Smooth muscle cell (in vitro differentiated cells): ENCODE measurements around the gene CNIH3. TPM values are rescaled to one million over a fixed set of nuclear protein-coding genes. Genes with fewer than 3 reads are reported as not detected.
A peak's percentile ranks its signal among the peaks of the same experiment; 100 is the strongest.

ENCODE experiments used
- DNase-seq: peaks from one replicate; lab custom pipeline; 2025; ENCODE audit not compliant: unreplicated experiment; lab: John Stamatoyannopoulos, UW
- H2AFZ ChIP-seq: fragments of 200-600 bp; sonication (generic); 2 replicates; pipeline ENCODE4 v1.6.0; 2016; ENCODE audit warnings: antibody characterized with exemption, low read depth, mild to moderate bottlenecking
- H3F3A ChIP-seq: fragments of 200-600 bp; sonication (generic); 2 replicates; pipeline ENCODE4 v1.6.0; 2017; ENCODE audit warnings: antibody characterized with exemption, low read depth
- H3K27ac ChIP-seq: fragments of 200-600 bp; sonication (generic); 2 replicates; pipeline ENCODE4 v1.5.1; 2016; ENCODE audit warnings: low read depth, mild to moderate bottlenecking
- H3K27me3 ChIP-seq: fragments of 200-600 bp; sonication (generic); 2 replicates; pipeline ENCODE4 v1.6.1; 2016; ENCODE audit warnings: low read depth, mild to moderate bottlenecking
- H3K36me3 ChIP-seq: fragments of 200-600 bp; sonication (generic); 2 replicates; pipeline ENCODE4 v1.5.1; 2016; ENCODE audit warnings: low read depth
- H3K4me1 ChIP-seq: fragments of 200-600 bp; sonication (generic); 2 replicates; pipeline ENCODE4 v1.5.1; 2016; ENCODE audit warnings: low read depth
- H3K4me2 ChIP-seq: fragments of 200-600 bp; sonication (generic); 2 replicates; pipeline ENCODE4 v1.6.0; 2016; ENCODE audit warnings: mild to moderate bottlenecking
- H3K4me3 ChIP-seq: fragments of 200-600 bp; sonication (generic); 2 replicates; pipeline ENCODE4 v1.5.1; 2016; ENCODE audit warnings: mild to moderate bottlenecking
- H3K79me2 ChIP-seq: fragments of 200-600 bp; sonication (generic); 2 replicates; pipeline ENCODE4 v1.6.0; 2016; ENCODE audit warnings: low read depth, mild to moderate bottlenecking
- H3K9ac ChIP-seq: fragments of 200-600 bp; sonication (generic); 2 replicates; pipeline ENCODE4 v1.6.0; 2016; ENCODE audit warnings: low read depth
- H3K9me3 ChIP-seq: fragments of 200-600 bp; sonication (generic); replicated peaks from 2 replicates; pipeline ENCODE4 v1.5.1; 2016; ENCODE audit warnings: low read depth
- H4K20me1 ChIP-seq: fragments of 200-600 bp; sonication (generic); 2 replicates; pipeline ENCODE4 v1.6.0; 2016; ENCODE audit warnings: low read depth
- WGBS: methylation state at CpG from one replicate; pipeline ENCODE4 v1.1.7; 2016; ENCODE audit warnings: low lambda C conversion rate; 5-methylcytosine and 5-hydroxymethylcytosine counted together
- polyA plus RNA-seq: library from polyadenylated mRNA; unstranded; fragments of >200 nt; fragmentation: Nextera tagmentation; extraction: Ambion mirVana; gene quantifications from 2 replicates; pipeline ENCODE4 v1.2.1, GENCODE V29; 2016
- total RNA-seq: library from RNA; depleted of rRNA; stranded (reverse); fragments of >200 nt; gene quantifications from 2 replicates; pipeline ENCODE4 v1.2.3, GENCODE V29; 2014
- TF ChIP-seq, protein P1 (sequence below): fragments of 200-600 bp; sonication (generic); IDR thresholded peaks from 2 replicates; pipeline ENCODE4 v1.5.1; 2017; ENCODE audit warnings: borderline replicate concordance, mild to moderate bottlenecking, antibody characterized with exemption; ENCODE audit not compliant: insufficient read depth, poor library complexity, severe bottlenecking

Gene CNIH3
- total and polyA plus RNA-seq, 2 experiments from 2014 or later = 6.6 to 8.0 TPM

DNA sequence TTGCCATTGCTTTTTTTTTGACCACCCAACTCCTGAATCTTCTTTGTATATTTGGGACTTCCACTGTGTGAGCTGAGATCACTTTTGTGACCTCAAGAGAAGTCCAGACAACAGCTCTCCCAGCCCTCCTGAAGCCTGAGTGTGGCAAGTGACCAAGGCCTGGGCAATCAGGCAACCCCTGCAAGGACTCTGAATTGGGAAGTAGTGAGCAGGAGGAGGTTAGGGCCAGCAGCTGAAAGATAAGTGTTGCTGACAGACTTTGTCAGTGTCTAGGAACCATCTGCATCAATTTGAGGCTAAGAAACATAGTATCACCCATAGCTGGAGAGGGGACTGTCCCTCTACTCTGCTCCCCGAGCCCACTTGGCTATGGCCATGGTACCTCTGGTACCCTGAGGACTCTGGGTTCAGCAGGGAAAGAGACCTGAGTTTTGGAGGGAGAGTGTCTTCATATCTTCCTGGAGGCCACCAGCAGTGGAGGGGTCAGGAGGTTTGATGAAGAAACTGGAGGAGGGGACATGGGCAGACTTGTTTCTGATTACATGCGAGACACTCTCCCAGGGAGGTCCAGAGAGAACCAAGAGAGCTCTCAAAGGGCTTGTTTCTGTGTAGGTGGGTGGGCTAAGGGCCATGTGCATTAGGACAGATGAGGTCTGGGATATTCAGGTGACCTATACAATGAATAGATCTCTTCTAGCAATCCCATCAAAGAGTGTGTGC is 166.3 kb downstream of the CNIH3 start:
- H3K79me2 ChIP-seq = no peaks in the 10 kb centered on the region
- TF ChIP-seq, protein P1, sequence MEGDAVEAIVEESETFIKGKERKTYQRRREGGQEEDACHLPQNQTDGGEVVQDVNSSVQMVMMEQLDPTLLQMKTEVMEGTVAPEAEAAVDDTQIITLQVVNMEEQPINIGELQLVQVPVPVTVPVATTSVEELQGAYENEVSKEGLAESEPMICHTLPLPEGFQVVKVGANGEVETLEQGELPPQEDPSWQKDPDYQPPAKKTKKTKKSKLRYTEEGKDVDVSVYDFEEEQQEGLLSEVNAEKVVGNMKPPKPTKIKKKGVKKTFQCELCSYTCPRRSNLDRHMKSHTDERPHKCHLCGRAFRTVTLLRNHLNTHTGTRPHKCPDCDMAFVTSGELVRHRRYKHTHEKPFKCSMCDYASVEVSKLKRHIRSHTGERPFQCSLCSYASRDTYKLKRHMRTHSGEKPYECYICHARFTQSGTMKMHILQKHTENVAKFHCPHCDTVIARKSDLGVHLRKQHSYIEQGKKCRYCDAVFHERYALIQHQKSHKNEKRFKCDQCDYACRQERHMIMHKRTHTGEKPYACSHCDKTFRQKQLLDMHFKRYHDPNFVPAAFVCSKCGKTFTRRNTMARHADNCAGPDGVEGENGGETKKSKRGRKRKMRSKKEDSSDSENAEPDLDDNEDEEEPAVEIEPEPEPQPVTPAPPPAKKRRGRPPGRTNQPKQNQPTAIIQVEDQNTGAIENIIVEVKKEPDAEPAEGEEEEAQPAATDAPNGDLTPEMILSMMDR = no peak
- H4K20me1 ChIP-seq = no peaks in the 10 kb centered on the region
- 100% methylated on average over 2 of the region's 2 CpGs for WGBS
- no peak overlapping the region for H3K9ac ChIP-seq
- no peaks in the 10 kb centered on the region for H3K36me3 ChIP-seq
- no peak overlapping the region for H3K4me3 ChIP-seq
- H3K4me1 ChIP-seq = no peaks in the 10 kb centered on the region
- no peak for DNase-seq
- H3F3A ChIP-seq = peaks cover 7% of the 10 kb centered on the region
- H3K9me3 ChIP-seq = no peaks in the 10 kb centered on the region
- no peaks in the 10 kb centered on the region for H3K27me3 ChIP-seq
- H3K4me2 ChIP-seq = no peak overlapping the region
- H2AFZ ChIP-seq = no peak overlapping the region
- H3K27ac ChIP-seq = no peak overlapping the region

DNA sequence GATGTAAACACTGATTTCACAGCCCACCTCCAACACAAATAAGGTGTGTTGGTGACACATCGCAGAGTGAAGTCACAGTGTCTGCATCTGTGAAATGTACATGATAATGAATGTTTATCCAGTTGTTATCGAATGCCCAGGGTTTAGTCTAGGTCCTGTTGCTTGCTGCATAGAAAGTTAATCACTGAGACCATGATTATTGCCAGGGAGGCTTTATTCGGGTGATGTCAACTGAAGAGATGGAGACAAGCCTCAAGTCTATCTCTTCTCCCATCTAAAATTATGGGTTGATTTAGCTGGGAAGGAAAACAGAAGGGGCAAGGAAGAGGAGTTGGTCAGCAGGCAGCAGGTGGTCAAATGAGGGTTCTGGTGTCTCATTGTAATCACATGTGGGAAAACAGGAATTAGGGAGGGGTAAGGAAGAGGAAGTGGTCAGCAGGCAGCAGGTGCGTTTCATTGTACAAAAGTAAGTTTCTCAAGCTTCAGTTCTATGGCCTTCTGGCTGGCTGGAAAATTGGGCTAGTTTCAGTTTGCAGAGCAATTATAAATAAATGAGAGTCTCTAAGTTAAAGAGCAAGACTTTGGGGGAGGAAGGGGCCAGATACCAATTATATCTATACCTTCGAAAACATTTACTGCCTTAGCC is 167.0 kb downstream of the CNIH3 start:
- no peaks in the 10 kb centered on the region for H3K36me3 ChIP-seq
- H3K27me3 ChIP-seq = no peaks in the 10 kb centered on the region
- H3K27ac ChIP-seq = peak overlapping the region; percentile 67
- TF ChIP-seq, protein P1 = no peak
- no peak overlapping the region for H2AFZ ChIP-seq
- no peak overlapping the region for H3K9ac ChIP-seq
- H3F3A ChIP-seq = peaks cover 7% of the 10 kb centered on the region
- no peak overlapping the region for H3K4me2 ChIP-seq
- 90% methylated on average over 5 of the region's 5 CpGs for WGBS
- no peak overlapping the region for H3K4me3 ChIP-seq
- H3K4me1 ChIP-seq = no peaks in the 10 kb centered on the region
- H3K79me2 ChIP-seq = no peaks in the 10 kb centered on the region
- no peak for DNase-seq
- H3K9me3 ChIP-seq = no peaks in the 10 kb centered on the region
- H4K20me1 ChIP-seq = no peaks in the 10 kb centered on the region

DNA sequence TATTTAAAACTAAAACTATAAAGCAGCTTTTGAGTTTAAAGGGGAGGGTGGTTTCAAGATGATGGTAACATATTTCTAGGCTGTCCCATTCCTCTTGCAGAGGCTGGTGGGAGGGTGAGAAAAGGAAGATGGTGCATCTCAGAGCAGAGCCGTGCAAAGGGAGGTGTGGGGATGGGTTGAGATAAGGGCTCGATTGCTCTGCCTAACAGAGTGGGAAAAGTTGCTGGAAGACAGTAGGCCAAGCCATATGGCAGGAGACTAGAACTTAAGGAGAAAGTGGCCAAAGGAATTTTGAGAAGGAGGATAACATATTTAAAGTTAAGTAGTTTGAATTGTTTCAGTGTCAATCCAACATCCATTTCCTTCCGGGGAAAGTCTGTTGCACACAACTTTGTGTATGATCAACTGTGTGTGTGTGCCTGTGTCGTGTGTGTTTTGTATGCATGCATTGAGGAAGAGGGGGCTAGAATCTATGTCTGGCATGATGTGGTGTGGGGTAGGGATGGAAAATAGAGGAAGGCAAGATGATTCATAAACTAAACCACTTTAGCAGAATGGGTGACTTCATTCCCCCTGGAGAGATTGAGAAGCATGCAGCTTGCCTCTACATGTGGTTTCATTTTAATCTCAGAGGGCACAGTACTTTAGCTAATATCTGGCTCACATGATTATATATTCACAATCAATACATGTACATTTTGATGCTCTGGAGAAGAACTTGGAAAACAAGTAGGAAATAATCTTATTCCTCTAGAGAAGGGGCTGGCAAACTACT is 168.3 kb downstream of the CNIH3 start:
- no peaks in the 10 kb centered on the region for H4K20me1 ChIP-seq
- H3K4me3 ChIP-seq = no peak overlapping the region
- no peaks in the 10 kb centered on the region for H3K9me3 ChIP-seq
- 57% methylated on average over 4 of the region's 4 CpGs for WGBS
- DNase-seq = no peak
- H3K4me1 ChIP-seq = no peaks in the 10 kb centered on the region
- H3K4me2 ChIP-seq = peak overlapping the region; percentile 64
- H3K36me3 ChIP-seq = no peaks in the 10 kb centered on the region
- peaks cover 7% of the 10 kb centered on the region for H3F3A ChIP-seq
- no peaks in the 10 kb centered on the region for H3K27me3 ChIP-seq
- peak overlapping the region; percentile 67 for H3K27ac ChIP-seq
- TF ChIP-seq, protein P1 = no peak
- H3K79me2 ChIP-seq = no peaks in the 10 kb centered on the region
- no peak overlapping the region for H2AFZ ChIP-seq
- H3K9ac ChIP-seq = no peak overlapping the region
